ENCODE data around the gene ENPP6. TPM values are rescaled to one million over a fixed set of nuclear protein-coding genes. Genes with fewer than 3 reads are reported as not detected.

Gene ENPP6
- total RNA-seq, 6 donors from 2014 or later = 0.30 to 0.37 (median 0.34) TPM; not detected in 3

GRCh38 chr4:184238072-184238745, 20.5 kb upstream of the ENPP6 start:
- Histone ChIP-seq H3K4me3 (no peak overlapping the region), H3K9me3 (no peaks in the 10 kb centered on the region), H3K36me3 (no peaks in the 10 kb centered on the region), H3K27ac (no peak overlapping the region), H3K4me1 (no peaks in the 10 kb centered on the region), H3K27me3 (no peaks in the 10 kb centered on the region)
- DNase-seq (no peak), ATAC-seq (ENCODE audit: low FRiP score in 2 of 2) (no peak)
- TF ChIP-seq CTCF (IDR thresholded peaks at IDR 0.05) (no peak), POLR2AphosphoS5 (IDR thresholded peaks at IDR 0.05) (no peak), EP300 (IDR thresholded peaks at IDR 0.05) (no peak), POLR2A (IDR thresholded peaks at IDR 0.05) (no peak)
- WGBS, 2 donors = 60 to 67% methylated on average over 8 of the region's 8 CpGs

- no peaks in the 10 kb centered on the region for H3K36me3 ChIP-seq
- H3K4me1 ChIP-seq = no peaks in the 10 kb centered on the region
- no peak overlapping the region for H3K4me3 ChIP-seq
- H3K9me3 ChIP-seq = no peaks in the 10 kb centered on the region
- ATAC-seq (ENCODE audit: low FRiP score in 2 of 2) = no peak
- TF ChIP-seq CTCF (IDR thresholded peaks at IDR 0.05) (no peak), EP300 (IDR thresholded peaks at IDR 0.05) (no peak), POLR2A (IDR thresholded peaks at IDR 0.05) (no peak), POLR2AphosphoS5 (IDR thresholded peaks at IDR 0.05) (no peak)
- no peak for DNase-seq
- WGBS, 2 donors = 58 to 63% methylated on average over 2 of the region's 2 CpGs
- H3K27me3 ChIP-seq = no peaks in the 10 kb centered on the region
- H3K27ac ChIP-seq = no peak overlapping the region
These were observed 19.9 kb upstream of the ENPP6 start for GRCh38 chr4:184237612-184238011.

- Histone ChIP-seq H3K4me1 (peaks cover 0 to under 1% (median 0%) of the 10 kb centered on the region in 4 donors), H3K36me3 (no peaks in the 10 kb centered on the region), H3K9me3 (no peaks in the 10 kb centered on the region), H3K27ac (no peak overlapping the region), H3K27me3 (no peaks in the 10 kb centered on the region), H3K4me3 (no peak overlapping the region)
- DNase-seq = no peak
- no peak for ATAC-seq (ENCODE audit: low FRiP score in 2 of 2)
- TF ChIP-seq POLR2A (IDR thresholded peaks at IDR 0.05) (no peak), CTCF (IDR thresholded peaks at IDR 0.05) (no peak), POLR2AphosphoS5 (IDR thresholded peaks at IDR 0.05) (no peak), EP300 (IDR thresholded peaks at IDR 0.05) (no peak)
- 85 to 89% methylated on average over 3 of the region's 3 CpGs for WGBS, 2 donors
These were observed 17.9 kb upstream of the ENPP6 start for GRCh38 chr4:184235526-184235925.

- H3K4me3 ChIP-seq = no peak overlapping the region
- ATAC-seq (ENCODE audit: low FRiP score in 2 of 2) (no peak), DNase-seq (no peak)
- H3K9me3 ChIP-seq = no peaks in the 10 kb centered on the region
- H3K4me1 ChIP-seq = peaks cover 0 to 3% (median 0%) of the 10 kb centered on the region in 4 donors
- H3K27ac ChIP-seq = no peak overlapping the region
- WGBS, 2 donors = 80% methylated on average over 4 of the region's 4 CpGs
- H3K27me3 ChIP-seq = no peaks in the 10 kb centered on the region
- TF ChIP-seq POLR2AphosphoS5 (IDR thresholded peaks at IDR 0.05) (no peak), CTCF (IDR thresholded peaks at IDR 0.05) (no peak), POLR2A (IDR thresholded peaks at IDR 0.05) (no peak), EP300 (IDR thresholded peaks at IDR 0.05) (no peak)
- no peaks in the 10 kb centered on the region for H3K36me3 ChIP-seq
These were observed 16.5 kb upstream of the ENPP6 start for GRCh38 chr4:184234155-184234554.

GRCh38 chr4:184232975-184233374, 15.3 kb upstream of the ENPP6 start:
- Histone ChIP-seq H3K4me1 (peaks cover 0 to 3% (median 0%) of the 10 kb centered on the region in 4 donors), H3K4me3 (no peak overlapping the region), H3K27me3 (no peaks in the 10 kb centered on the region), H3K27ac (no peak overlapping the region), H3K9me3 (no peaks in the 10 kb centered on the region), H3K36me3 (no peaks in the 10 kb centered on the region)
- ATAC-seq (ENCODE audit: low FRiP score in 2 of 2) = no peak
- WGBS, 2 donors = 74 to 77% methylated on average over 4 of the region's 4 CpGs
- TF ChIP-seq POLR2AphosphoS5 (IDR thresholded peaks at IDR 0.05) (no peak), CTCF (IDR thresholded peaks at IDR 0.05) (no peak)
- no peak for DNase-seq

All from upper lobe of left lung (tissue), 6 donors.